Body of pancreas (tissue), 4 donors: ENCODE data around the gene FIS1.

Experiments used
- CTCF ChIP-seq, 7 experiments: fragments of 450-650 bp in 4 of 7; fragments of 200-600 bp in 3 of 7; sonication (generic) in 3 of 7; IDR thresholded peaks; one replicate each; pipeline ENCODE4 v1.5.1; 2016 to 2019; ENCODE audit warnings: antibody characterized with exemption in 7 of 7
- POLR2A ChIP-seq, 3 donors: fragments of 450-650 bp; IDR thresholded peaks; one replicate each; pipeline ENCODE4 v1.6.1; 2016; ENCODE audit warnings: antibody characterized with exemption in 3 of 3, mild to moderate bottlenecking in 2 of 3

GRCh38 chr7:101255796-101256195, 10.9 kb upstream of the FIS1 start:
- TF ChIP-seq POLR2A (IDR thresholded peaks at IDR 0.05) (no peak), CTCF (IDR thresholded peaks at IDR 0.05) (no peak)
